Ramos (cell line): Measurements from ENCODE around the gene GMCL2.

Experiments
- in situ Hi-C: fragments of 300-500 bp; cut with MboI; formaldehyde crosslinking; loops from one replicate; pipeline ENCODE4 v1.14.3; 2022; ENCODE audit warnings: low sequenced_read_pairs; ENCODE audit not compliant: unreplicated experiment

Gene GMCL2

GRCh38 chr5:178222292-178222691, 35.1 kb upstream of the GMCL2 start:
- in situ Hi-C loops: no loop called here

- in situ Hi-C loops: no loop called here
Observed at GRCh38 chr5:178221853-178222252, 34.7 kb upstream of the GMCL2 start.

GRCh38 chr5:178221282-178221681, 34.1 kb upstream of the GMCL2 start:
- in situ Hi-C loops: no loop called here

- in situ Hi-C loops: no loop called here
Observed at GRCh38 chr5:178218827-178219226, 31.7 kb upstream of the GMCL2 start.

- in situ Hi-C loops: no loop called here
Observed at GRCh38 chr5:178218237-178218776, 31.1 kb upstream of the GMCL2 start.

GRCh38 chr5:178216779-178217178, 29.6 kb upstream of the GMCL2 start:
- in situ Hi-C loops: no loop called here

- in situ Hi-C loops: no loop called here
Observed at GRCh38 chr5:178216088-178216534, 28.9 kb upstream of the GMCL2 start.

GRCh38 chr5:178215280-178216002, 28.3 kb upstream of the GMCL2 start:
- in situ Hi-C loops: no loop called here

- in situ Hi-C loops: no loop called here
Observed at GRCh38 chr5:178214160-178214803, 27.1 kb upstream of the GMCL2 start.

GRCh38 chr5:178213748-178214151, 26.6 kb upstream of the GMCL2 start:
- in situ Hi-C loops: no loop called here

- in situ Hi-C loops: no loop called here
Observed at GRCh38 chr5:178213003-178213461, 25.9 kb upstream of the GMCL2 start.

GRCh38 chr5:178212241-178213002, 25.3 kb upstream of the GMCL2 start:
- in situ Hi-C loops: no loop called here

- in situ Hi-C loops: no loop called here
Observed at GRCh38 chr5:178211095-178212048, 24.2 kb upstream of the GMCL2 start.

GRCh38 chr5:178210686-178211085, 23.5 kb upstream of the GMCL2 start:
- in situ Hi-C loops: no loop called here

- in situ Hi-C loops: no loop called here
Observed at GRCh38 chr5:178210073-178210535, 22.9 kb upstream of the GMCL2 start.

- in situ Hi-C loops: no loop called here
Observed at GRCh38 chr5:178209334-178210072, 22.3 kb upstream of the GMCL2 start.

GRCh38 chr5:178208540-178209227, 21.5 kb upstream of the GMCL2 start:
- in situ Hi-C loops: no loop called here

- in situ Hi-C loops: no loop called here
Observed at GRCh38 chr5:178207917-178208280, 20.7 kb upstream of the GMCL2 start.
